HepG2 (cell line): ENCODE results near the gene ZNF3. TPM values are rescaled to one million over a fixed set of nuclear protein-coding genes. Genes with fewer than 3 reads are reported as not detected.

Source experiments
- CREB1 ChIP-seq, 2 experiments: fragments of 450-650 bp in 1 of 2; IDR thresholded peaks; 2 replicates each; pipeline ENCODE4 v1.6.1; 2016 to 2017; ENCODE audit warnings: control low read depth in 1 of 2, mild to moderate bottlenecking in 1 of 2, missing compliant biosample characterization in 1 of 2, missing genetic modification characterization in 1 of 2
- ZC3H4 ChIP-seq: sonication (generic); formaldehyde crosslinking; IDR thresholded peaks from 2 replicates; pipeline ENCODE4 v1.4.0; 2020; ENCODE audit warnings: missing genetic modification reagents, borderline replicate concordance
- ZFP82 ChIP-seq: sonication (generic); formaldehyde crosslinking; IDR thresholded peaks from 2 replicates; pipeline ENCODE4 v1.5.1; 2020; ENCODE audit warnings: mild to moderate bottlenecking, missing genetic modification reagents, borderline replicate concordance
- ZNF326 ChIP-seq: sonication (generic); formaldehyde crosslinking; IDR thresholded peaks from 2 replicates; pipeline ENCODE4 v1.4.0; 2020; ENCODE audit warnings: missing genetic modification reagents, borderline replicate concordance
- ZNF337 ChIP-seq: sonication (generic); formaldehyde crosslinking; IDR thresholded peaks from 2 replicates; pipeline ENCODE4 v1.5.1; 2020; ENCODE audit warnings: missing genetic modification reagents, low read depth, mild to moderate bottlenecking, borderline replicate concordance
- ZNF350 ChIP-seq: sonication (generic); formaldehyde crosslinking; IDR thresholded peaks from 2 replicates; pipeline ENCODE4 v1.4.0; 2020; ENCODE audit warnings: mild to moderate bottlenecking, low read depth, missing genetic modification reagents, borderline replicate concordance
- ZNF616 ChIP-seq: sonication (generic); formaldehyde crosslinking; IDR thresholded peaks from 2 replicates; pipeline ENCODE4 v1.5.0; 2020; ENCODE audit warnings: low read depth, mild to moderate bottlenecking, missing genetic modification reagents
- polyA plus RNA-seq, 8 experiments: library from polyadenylated mRNA; depleted of rRNA in 3 of 8; stranded (reverse) in 7 of 8; unstranded in 1 of 8; fragments of >200 nt; fragmentation: Illumina TruSeq in 4 of 8; extraction: Trizol in 4 of 8; gene quantifications; 2 replicates each; pipeline versions ENCODE4 v1.2.1 to v1.2.3, GENCODE V29; 2011 to 2016; ENCODE audit warnings: low read depth in 4 of 8, missing spikeins in 1 of 8, mixed read lengths in 1 of 8; ENCODE audit not compliant: insufficient read depth in 1 of 8
- total RNA-seq, 5 experiments: library from RNA; depleted of rRNA; stranded (reverse); fragments of >200 nt; fragmentation: Illumina TruSeq; extraction: Trizol; gene quantifications; 2 replicates each; pipeline ENCODE4 v1.2.3, GENCODE V29; 2016; ENCODE audit warnings: low read depth in 1 of 5
- TF ChIP-seq, protein P1 (sequence below): sonication (generic); formaldehyde crosslinking; IDR thresholded peaks from 2 replicates; pipeline ENCODE4 v1.5.1; 2020; ENCODE audit warnings: missing genetic modification reagents, mild to moderate bottlenecking, borderline replicate concordance
- TF ChIP-seq, protein P2 (sequence below): sonication (generic); formaldehyde crosslinking; IDR thresholded peaks from 2 replicates; pipeline ENCODE4 v1.9.0; 2021; ENCODE audit warnings: missing genetic modification reagents, borderline replicate concordance
- TF ChIP-seq, protein P3 (sequence below): sonication (generic); formaldehyde crosslinking; IDR thresholded peaks from 2 replicates; pipeline ENCODE4 v1.8.0; 2022; ENCODE audit warnings: missing genetic modification reagents, mild to moderate bottlenecking, borderline replicate concordance

Gene ZNF3
- total and polyA plus RNA-seq, 2 of the 13 experiments (the other 11 are each of a cell fraction or from before 2014, with no cell fraction given): 33.7 to 56.9 TPM

DNA sequence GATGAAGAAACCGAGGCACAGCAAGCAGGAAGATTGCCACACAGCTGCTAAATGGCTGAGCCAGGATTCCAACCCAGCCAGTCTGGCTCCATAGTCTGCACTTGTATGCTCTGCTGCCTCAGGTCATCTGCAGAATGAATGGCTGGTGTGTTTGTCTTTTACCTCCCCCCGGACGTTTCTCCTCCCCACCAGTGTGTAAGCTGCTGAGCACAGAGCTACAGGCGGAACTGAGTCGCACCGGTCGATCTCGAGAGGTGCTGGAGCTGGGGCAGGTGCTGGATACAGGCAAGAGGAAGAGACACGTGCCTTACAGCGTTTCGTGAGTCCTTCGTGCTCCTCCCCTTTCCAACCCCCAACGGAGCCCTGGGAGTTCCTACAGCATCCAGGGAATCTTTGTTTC, 40.5 kb upstream of the ZNF3 start (continued):
- peak; percentile 54; the same call in 1 of the 2 replicates for TF ChIP-seq ZNF350 (CRISPR knock-in tag)
- TF ChIP-seq, protein P1, sequence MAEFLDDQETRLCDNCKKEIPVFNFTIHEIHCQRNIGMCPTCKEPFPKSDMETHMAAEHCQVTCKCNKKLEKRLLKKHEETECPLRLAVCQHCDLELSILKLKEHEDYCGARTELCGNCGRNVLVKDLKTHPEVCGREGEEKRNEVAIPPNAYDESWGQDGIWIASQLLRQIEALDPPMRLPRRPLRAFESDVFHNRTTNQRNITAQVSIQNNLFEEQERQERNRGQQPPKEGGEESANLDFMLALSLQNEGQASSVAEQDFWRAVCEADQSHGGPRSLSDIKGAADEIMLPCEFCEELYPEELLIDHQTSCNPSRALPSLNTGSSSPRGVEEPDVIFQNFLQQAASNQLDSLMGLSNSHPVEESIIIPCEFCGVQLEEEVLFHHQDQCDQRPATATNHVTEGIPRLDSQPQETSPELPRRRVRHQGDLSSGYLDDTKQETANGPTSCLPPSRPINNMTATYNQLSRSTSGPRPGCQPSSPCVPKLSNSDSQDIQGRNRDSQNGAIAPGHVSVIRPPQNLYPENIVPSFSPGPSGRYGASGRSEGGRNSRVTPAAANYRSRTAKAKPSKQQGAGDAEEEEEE (CRISPR knock-in tag): no peak
- TF ChIP-seq, protein P2, sequence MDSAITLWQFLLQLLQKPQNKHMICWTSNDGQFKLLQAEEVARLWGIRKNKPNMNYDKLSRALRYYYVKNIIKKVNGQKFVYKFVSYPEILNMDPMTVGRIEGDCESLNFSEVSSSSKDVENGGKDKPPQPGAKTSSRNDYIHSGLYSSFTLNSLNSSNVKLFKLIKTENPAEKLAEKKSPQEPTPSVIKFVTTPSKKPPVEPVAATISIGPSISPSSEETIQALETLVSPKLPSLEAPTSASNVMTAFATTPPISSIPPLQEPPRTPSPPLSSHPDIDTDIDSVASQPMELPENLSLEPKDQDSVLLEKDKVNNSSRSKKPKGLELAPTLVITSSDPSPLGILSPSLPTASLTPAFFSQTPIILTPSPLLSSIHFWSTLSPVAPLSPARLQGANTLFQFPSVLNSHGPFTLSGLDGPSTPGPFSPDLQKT (CRISPR knock-in tag): no peak
- TF ChIP-seq, protein P3, sequence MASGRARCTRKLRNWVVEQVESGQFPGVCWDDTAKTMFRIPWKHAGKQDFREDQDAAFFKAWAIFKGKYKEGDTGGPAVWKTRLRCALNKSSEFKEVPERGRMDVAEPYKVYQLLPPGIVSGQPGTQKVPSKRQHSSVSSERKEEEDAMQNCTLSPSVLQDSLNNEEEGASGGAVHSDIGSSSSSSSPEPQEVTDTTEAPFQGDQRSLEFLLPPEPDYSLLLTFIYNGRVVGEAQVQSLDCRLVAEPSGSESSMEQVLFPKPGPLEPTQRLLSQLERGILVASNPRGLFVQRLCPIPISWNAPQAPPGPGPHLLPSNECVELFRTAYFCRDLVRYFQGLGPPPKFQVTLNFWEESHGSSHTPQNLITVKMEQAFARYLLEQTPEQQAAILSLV: no peak
- TF ChIP-seq CREB1 (IDR thresholded peaks at IDR 0.05): no peak
- TF ChIP-seq CREB1 (CRISPR knock-in tag; IDR thresholded peaks at IDR 0.05): peak; percentile 21; the same call in 1 of the 2 replicates
- no peak for TF ChIP-seq ZNF337 (CRISPR knock-in tag)
- no peak for TF ChIP-seq ZNF326 (CRISPR knock-in tag)
- TF ChIP-seq ZFP82 (CRISPR knock-in tag): no peak
- TF ChIP-seq ZNF616: no peak
- TF ChIP-seq ZC3H4 (CRISPR knock-in tag): no peak
- TF ChIP-seq, all 625 proteins: peak for 128
